Kidney tubule cell (primary cell): ENCODE data around the gene ACSM2B.
A peak's percentile ranks its signal among the peaks of the same experiment; 100 is the strongest.
"Not testable (repeated sequence)": the region's sequence is repeated elsewhere in the genome, so short reads cannot be mapped to it uniquely, and the experiment has no call there.

Experiments used
- DNase-seq: peaks from one replicate; pipeline ENCODE4 v3.0.0-alpha.2; 2018; ENCODE audit warnings: low spot score

ACSM2B gene

DNA sequence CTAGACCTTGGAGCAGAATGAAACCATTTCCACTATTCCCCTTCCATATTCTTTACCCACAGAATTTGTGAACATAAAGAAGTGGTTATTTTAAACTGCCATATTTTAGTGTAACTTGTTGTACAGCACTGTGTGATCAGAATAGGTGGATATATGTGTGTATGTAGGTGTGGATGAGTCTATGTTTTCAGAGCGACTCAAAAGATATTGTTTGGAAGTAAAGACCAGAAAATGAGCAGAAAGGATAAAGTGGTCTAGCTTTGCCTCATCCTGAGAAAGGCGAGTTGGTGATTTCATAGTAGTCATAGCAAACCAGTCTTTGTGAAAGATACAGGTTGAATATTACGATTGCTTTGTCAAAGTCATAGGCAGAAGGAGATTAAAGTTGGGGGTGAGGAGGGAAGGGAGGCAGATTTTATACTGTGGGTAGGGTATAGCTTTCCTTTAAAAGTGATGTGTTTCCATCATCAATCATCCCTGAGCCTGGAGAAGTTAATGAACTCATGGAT is 43.8 kb downstream of the ACSM2B start:
- not testable (repeated sequence) for DNase-seq

DNA sequence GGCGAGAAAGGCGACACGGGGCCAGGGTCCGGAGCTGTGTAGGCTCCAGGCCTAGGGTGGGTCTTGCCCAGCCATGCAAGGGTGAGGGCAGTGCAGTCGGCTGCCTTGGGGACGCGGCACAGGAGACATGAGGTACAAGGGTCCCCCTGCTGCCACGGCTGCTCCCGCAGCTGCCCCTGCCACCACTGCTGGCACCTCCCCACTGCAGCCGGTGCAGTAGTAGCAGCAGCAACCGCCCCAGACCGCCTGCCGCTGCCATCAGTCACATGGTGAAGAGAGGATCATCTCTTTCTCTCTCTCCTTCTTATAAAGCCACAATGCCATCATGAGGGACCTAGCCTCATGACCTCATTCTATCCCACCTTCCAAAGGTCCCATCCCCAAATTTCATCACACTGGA is 44.4 kb downstream of the ACSM2B start:
- not testable (repeated sequence) for DNase-seq

DNA sequence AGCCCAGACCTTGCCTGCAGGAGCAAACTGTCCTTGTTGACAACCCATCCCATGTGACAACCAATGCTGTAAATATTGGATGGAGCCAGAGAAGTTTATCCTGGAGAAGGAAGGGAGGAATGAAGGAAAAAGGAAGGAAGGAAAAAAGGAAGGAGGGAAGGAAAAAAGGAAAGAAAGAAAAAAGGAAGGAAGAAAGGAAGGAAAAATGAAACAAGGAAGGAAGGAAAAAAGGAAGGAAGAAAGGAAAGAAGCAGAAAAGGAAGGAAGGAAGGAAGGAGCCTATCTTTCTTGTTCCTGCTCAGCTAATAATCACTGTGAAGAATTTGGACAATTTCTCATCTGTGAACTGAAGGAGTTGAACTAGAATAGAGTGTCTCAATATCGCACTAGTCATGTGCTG is 56.1 kb downstream of the ACSM2B start:
- no peak for DNase-seq

DNA sequence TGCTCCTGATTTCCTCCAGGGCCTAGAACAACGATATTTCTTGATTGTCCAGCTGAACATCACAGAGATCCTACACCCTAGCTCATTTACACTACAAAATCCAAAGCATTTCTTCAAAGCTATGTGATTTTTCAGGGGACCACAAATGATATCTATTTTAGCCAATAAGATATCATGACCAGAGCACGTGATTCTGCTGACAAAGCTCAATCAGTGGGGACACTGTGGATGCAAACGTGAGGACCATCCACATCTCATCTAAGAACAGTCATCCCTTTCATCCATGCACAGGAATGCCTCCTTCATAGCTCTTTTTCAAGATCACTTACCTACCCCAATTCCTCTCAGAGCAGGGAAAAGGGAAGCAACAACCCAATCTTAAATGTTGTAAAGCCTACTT is 56.9 kb downstream of the ACSM2B start:
- no peak for DNase-seq

DNA sequence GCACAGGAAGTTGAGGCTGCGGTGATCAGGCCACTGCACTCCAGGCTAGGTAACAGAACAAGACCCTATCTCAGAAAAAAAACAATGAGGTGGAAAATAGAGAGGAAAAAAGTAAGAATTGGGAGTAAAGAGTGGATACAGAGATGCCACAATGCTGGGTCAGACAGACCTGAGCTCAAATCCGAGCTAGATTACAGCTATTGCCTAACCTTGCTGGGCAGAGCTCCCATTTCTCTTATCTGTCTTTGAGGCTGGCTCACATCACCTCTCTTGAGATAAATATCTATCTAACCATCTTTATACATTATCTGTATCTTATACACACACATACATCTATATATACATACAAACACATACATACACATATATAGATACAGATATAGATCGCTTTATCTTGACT is 59.0 kb downstream of the ACSM2B start:
- DNase-seq = no peak

DNA sequence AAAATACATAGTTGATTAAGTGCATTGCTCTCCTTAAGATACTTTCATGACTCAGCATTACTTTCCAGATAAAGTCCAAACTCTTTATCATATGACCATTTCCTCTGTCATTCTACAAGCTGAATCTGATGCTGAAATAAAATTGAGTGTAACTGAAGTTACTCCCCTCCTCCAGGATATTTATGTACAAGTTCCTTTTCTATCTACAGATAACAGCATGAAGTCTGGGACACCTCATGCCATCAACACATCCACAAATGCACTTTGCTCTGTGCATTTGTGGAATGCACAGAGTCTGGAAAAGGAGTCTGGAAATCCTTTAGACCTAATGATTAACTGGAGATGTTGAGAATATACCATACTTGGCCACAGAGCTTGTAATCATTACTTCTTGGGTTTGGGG is 60.5 kb downstream of the ACSM2B start:
- peak; percentile 57 for DNase-seq

DNA sequence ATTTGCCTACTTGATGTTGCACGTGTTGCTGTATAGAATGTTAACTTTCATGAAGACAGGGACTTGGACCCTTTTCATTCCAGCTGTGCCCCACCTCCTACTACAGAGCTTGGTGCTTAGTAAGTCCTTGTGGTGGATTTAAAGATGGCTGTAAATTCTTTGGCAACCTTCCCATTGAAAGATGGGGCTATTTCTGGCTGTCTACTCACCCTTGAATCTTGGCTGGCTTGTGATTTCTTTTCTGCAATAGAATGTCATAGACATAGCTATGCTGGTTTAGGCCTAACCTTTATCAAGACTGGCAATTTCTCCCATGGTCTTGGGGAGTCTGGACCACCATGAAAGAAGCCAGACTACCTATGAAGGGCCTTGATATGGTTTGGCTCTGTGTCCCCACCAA is 65.8 kb downstream of the ACSM2B start:
- DNase-seq = peak; percentile 71

DNA sequence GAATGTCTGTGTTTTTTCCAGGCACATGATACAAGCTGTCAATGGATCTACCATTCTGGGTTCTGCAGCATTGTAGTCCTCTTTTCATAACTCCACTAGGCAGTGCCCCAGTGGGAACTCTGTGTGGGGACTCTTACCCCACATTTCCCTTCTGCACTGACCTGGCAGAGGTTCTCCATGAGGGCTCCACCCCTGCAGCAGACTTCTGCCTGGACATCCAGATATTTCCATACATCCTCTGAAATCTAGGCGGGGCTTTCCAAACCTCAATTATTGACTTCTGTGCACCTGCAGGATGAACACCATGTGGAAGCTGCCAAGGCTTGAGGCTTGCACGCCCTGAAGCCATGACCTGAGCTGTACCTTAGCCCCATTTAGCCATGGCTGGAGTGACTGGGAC is 68.9 kb downstream of the ACSM2B start:
- no peak for DNase-seq

DNA sequence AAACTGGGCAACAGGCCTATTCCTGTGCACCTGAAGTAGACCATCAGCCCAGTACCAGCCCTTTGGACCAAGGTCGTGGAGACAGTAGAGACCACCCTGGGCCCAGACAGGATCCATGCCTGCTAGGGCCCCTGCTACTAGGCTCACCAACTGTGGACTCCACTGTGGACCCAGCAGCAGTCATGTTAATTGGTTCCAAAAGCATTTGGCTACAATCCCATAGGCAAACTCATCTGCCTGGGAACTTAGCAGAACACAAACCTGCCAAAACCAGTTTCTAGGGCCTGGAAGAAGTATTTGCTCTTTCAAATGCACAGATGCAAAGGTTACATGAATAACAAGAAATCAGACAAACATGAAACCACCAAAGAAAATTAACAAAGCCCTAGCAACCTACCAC is 71.7 kb downstream of the ACSM2B start:
- no peak for DNase-seq

DNA sequence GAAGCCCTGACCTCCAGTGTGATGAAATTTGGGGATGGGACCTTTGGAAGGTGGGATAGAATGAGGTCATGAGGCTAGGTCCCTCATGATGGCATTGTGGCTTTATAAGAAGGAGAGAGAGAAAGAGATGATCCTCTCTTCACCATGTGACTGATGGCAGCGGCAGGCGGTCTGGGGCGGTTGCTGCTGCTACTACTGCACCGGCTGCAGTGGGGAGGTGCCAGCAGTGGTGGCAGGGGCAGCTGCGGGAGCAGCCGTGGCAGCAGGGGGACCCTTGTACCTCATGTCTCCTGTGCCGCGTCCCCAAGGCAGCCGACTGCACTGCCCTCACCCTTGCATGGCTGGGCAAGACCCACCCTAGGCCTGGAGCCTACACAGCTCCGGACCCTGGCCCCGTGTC is 84.7 kb downstream of the ACSM2B start:
- DNase-seq = not testable (repeated sequence)

DNA sequence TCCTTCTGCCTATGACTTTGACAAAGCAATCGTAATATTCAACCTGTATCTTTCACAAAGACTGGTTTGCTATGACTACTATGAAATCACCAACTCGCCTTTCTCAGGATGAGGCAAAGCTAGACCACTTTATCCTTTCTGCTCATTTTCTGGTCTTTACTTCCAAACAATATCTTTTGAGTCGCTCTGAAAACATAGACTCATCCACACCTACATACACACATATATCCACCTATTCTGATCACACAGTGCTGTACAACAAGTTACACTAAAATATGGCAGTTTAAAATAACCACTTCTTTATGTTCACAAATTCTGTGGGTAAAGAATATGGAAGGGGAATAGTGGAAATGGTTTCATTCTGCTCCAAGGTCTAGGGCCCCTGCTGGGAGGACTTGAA is 85.2 kb downstream of the ACSM2B start:
- not testable (repeated sequence) for DNase-seq
